GM21786 (cell line): ENCODE measurements around the gene USB1.
A peak's percentile ranks its signal among the peaks of the same experiment; 100 is the strongest.

ENCODE experiments used
- ATAC-seq: cut with Tn5 transposase; IDR thresholded peaks from one replicate; pipeline ENCODE4 v1.9.1; 2021; ENCODE audit not compliant: unreplicated experiment

The USB1 gene, protein sequence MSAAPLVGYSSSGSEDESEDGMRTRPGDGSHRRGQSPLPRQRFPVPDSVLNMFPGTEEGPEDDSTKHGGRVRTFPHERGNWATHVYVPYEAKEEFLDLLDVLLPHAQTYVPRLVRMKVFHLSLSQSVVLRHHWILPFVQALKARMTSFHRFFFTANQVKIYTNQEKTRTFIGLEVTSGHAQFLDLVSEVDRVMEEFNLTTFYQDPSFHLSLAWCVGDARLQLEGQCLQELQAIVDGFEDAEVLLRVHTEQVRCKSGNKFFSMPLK

DNA sequence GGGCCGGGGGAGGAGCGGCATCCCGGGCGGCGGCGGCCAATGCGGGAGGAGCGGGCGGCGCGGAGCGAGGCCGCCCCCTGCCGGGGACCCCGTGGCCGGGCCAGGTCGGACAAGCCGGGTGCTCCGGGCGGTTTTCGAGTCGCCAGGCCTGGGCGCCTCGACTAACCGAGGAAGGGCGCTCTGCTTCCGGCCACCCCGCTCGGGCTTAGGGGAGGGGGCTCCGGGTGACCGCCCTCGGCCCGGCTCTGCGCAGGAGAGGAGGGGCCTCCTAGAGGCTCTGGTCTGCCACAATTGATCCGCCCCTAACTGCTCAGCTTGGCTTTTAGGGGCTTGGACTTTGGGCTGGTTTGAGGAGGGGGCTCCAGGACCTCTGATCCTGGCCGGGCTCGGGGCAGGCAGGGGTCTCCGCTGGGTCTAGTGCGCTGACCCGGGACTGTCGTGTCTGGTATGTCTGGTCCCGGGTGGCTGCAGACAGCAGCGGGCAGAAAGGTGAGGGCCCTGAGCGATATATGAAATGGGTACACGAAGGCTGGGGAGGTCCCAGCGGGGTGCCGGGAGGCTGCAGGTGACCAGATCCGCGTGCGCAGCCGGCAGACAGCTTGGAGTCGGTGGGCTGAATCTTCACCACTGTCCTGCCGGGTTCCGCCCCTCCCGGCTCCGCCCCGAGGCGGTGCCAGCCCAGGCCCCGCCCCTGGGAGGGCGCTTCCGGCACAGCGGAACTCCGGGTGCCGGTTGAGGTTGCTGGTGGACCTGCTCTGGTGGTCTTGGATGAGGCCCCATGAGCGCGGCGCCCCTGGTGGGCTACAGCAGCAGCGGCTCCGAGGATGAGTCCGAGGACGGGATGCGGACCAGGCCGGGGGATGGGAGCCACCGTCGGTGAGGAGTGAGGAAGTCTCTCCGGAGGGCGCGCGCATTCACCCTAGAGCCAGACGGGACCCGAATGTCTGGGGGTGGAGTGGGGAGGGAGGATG lies at the start of gene USB1:
TSS of gene USB1 (plus strand) at position 702 of the 971 bp plus-strand sequence. CDS start at position 779, 77 bp downstream.
- peak; percentile 73 for ATAC-seq

GRCh38 chr16:57952909-57953308 lies 48.3 kb upstream of the USB1 start:
- ATAC-seq = no peak

DNA sequence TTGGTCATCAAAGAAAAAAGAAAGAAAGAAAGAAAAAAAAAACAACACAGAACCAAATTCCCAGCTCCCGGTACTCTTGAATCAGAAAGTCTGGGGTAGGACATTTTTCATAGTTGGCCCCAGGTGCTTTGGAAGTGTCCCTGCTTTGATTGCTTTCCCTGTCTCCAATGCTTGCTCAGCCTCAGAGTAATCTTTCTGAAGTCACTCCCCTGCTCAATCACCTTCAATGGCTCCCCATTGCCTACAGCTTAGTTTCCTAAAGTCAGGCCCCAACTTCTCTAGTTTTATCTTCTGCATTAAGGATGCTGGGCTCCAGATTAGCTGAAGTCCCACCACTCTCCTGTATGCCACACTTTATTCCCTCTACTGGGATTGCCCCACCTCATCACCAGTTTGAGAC lies 47.4 kb upstream of the USB1 start:
- no peak for ATAC-seq

- no peak for ATAC-seq
Observed at GRCh38 chr16:57955572-57956188, 45.5 kb upstream of the USB1 start.

- no peak for ATAC-seq
Observed at GRCh38 chr16:57956270-57956808, 44.9 kb upstream of the USB1 start.

DNA sequence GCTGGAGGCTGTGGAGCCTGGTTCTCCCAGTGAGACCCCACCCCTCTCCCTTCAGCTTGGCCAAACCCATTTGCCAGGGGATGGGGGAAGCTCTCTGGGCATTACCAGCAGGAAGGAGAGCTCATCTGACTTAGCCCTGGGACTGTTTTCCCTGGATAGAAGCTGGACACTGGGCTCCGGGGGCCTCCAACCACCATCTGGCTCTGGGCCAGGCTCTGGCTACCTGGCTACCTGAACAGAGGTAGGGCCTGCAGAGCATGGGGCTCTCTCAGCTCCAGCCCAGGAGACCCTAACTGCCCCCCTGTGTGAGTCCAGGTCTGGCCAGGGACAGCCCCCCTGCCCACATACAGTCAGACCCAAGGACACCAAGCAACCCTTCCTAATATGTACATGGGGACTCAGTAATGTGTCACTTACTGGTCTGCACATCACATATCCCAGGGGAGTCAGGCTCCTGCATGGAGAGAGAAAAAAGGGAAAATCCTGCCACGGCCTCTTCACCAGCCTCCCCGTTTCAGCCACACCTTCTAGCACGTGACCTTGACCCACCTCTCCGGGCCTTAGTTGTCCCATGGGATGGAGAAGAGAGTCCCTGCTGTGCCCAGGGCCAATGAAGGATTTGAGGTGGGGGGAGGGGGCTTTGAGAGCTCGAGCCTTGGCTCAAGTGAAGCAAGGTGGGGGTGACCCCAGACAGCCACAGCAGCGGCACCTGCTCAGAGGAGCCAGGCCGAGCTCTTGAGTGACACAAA lies 44.1 kb upstream of the USB1 start:
- no peak for ATAC-seq

DNA sequence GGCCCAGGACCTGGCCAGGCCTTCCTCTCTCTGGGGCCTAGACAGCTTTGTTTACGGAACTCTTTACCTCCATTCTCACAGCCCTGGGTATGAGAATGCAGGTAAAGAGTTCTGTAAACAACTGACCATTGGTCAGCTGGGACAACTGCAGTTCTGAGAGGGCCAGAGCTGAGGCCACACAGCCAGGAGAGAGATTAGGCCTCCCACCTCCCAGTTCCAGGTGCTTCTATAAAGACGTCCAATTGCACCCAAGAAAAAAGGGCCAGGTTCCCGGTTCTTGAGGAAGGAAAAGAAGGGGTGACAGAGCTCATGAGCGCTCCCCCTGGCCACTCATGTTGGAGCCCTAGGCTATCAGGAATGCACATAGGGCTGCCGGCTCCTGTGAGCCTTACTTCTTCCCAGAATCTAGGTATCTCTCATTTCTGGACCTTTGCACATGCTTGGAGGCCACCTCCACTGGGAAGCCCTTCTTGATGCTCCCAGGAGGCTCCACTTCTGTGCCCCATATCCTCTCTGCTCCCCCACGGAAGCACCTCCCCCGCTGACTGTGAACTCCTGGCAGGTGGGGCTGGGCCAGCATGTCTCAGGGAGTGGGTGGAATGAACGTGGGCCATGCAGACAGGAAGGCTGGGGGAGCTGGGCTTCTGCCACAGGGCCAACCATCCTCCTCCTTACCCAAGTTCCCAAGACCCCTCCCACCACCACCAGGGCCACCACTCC lies 43.4 kb upstream of the USB1 start:
- ATAC-seq = no peak

GRCh38 chr16:57958544-57958943 lies 42.7 kb upstream of the USB1 start:
- ATAC-seq = no peak

- ATAC-seq = no peak
Observed at GRCh38 chr16:57959121-57959520, 42.1 kb upstream of the USB1 start.

- ATAC-seq = no peak
Observed at GRCh38 chr16:57959804-57960203, 41.4 kb upstream of the USB1 start.

DNA sequence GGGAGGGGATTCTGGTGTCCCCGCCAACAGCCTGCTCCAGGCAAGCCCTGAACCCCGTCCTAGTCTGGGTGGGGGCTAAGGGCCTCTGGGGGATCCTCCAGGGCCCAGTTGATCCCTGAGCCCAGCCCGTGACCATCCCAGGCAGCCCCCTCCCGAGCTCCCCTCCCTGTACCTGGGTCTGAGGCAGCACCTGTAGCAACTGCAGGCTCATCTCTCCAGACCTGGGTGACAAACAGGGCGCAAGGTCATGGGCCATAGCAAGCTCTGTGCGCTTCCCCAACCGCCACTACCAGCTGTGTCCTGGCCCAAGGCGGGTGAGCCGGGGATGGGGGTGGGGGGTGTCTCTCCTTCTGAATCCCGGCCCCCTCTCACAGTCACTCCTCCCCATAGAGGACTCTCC lies 40.9 kb upstream of the USB1 start:
- no peak for ATAC-seq

- ATAC-seq = no peak
Observed at GRCh38 chr16:57960826-57961472, 40.3 kb upstream of the USB1 start.

DNA sequence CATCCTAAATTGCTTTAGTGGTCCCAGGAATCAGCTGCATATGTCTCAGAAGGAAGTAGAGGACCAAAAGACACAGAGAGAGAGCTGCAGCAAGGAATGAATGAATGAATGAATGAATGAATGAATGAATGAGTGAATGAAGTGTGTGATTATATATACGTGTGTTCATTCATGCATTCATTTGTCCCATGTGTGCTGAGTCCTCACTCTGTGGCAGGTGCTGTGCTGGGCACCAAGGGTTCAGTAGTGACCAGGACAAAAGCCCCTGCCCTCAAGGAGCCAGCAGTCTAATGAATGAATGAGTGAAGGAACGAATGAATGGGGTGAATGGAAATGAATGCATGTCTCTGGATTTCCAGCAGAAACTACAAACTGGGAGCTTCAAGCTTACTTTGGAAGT lies 39.7 kb upstream of the USB1 start:
- no peak for ATAC-seq

DNA sequence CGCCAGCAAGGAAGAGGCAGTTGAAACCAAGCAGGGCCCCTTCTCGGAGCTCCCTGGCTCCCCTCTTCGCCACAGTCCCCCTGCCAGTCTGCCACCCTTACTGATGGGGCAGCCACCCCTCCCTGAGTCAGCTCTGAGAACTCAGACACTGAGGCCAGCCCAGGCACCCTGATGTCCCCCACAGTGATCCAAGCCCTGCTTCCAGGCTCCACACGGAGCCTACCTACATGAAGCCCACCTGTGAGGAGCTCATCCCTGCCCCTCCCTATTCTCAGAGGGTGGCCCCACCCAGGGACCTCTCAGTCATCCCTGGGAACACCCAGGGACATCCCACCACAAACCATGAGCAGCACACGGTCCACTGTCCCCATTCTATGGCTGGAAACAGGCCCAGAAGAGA lies 39.2 kb upstream of the USB1 start:
- ATAC-seq = no peak

DNA sequence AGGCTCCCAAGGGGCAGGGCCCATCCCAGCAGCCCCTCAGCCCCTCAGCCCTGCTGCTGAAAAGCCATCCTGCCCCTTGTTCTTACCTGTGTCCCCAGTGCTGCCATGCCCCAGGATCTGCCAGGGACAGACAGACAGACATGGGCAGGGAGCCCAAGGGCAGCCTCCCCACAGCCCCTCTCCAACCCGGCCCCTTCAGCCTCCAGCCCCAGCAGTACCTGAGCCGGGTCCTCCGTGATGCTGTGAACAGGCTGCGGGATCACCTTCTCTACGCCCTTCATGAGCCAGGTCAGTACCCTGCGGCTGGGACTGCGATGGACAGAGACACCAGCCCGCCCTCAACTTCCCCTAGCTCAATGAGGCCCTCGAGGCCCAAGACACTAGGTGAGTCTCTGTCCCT lies 38.5 kb upstream of the USB1 start:
- no peak for ATAC-seq

DNA sequence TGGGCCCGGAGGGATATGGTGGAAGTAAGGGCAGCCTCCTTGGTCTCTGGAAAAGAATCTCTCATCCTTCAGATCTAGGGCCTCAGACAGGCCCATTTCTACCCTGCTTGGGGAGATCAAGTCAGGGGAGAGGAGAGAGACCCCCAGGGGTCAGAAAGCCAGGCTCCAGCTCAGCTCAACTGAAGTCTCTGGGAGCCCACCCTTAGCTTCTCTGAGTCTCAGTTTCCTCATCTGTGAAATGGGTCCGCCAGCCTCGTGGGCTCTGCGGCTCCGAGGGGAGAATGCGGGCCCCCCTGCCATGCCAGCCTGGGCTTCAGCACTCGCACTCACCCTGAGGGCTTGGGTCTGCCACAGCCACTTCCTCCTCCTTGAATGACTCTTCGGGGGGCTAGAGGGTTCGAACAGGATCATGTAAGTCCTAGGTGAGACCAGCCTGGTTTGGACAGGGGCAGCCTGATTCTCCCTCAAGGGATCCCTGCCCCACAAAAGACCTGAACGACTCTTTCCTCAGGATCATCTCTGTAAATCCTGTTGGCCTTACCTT lies 37.0 kb upstream of the USB1 start:
- ATAC-seq = no peak

GRCh38 chr16:57966204-57966771 lies 34.9 kb upstream of the USB1 start:
- ATAC-seq = no peak

DNA sequence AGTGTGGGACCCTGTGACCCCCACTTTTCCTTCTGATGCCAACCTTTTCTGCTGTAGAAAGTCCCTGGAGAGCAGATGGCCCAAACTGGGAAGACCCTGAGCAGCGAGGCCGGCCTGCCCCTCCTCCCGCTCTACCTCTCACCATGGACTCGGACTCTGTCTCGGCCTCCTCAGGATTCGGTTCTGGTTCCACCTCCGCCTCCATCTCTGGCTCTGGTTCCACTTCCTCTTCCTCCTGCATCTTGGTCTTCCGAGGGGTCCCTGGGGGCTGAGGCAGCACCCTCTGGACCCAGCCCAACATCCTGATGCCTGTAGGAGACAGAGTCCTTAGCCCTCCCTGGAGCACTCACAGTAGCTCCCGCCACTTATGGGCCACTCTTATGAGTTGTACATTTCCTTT lies 34.2 kb upstream of the USB1 start:
- no peak for ATAC-seq

GRCh38 chr16:57967916-57968315 lies 33.3 kb upstream of the USB1 start:
- ATAC-seq = no peak
